DND-41 (cell line): ENCODE results near the gene MFSD2B.

Experiments used
- ATAC-seq: fragments of 200-7000 bp; cut with Tn5 transposase; 3 replicates; pipeline ENCODE4 v1.9.1; 2021; ENCODE audit warnings: low read depth; ENCODE audit not compliant: insufficient read depth
- DNase-seq: peaks from one replicate; pipeline ENCODE4 v3.0.0-alpha.2; 2020
- H2AFZ ChIP-seq: 2 replicates; pipeline ENCODE4 v1.6.0; 2012; ENCODE audit warnings: low read depth, low read length
- H3K27ac ChIP-seq: 2 replicates; pipeline ENCODE4 v1.5.1; 2012; ENCODE audit warnings: low read length, inconsistent platforms
- H3K27me3 ChIP-seq: fragments of 200-600 bp; sonication (generic); 2 replicates; pipeline ENCODE4 v1.6.0; 2012; ENCODE audit warnings: low read length, mild to moderate bottlenecking, inconsistent platforms; ENCODE audit not compliant: insufficient read depth, poor library complexity
- H3K36me3 ChIP-seq: 2 replicates; pipeline ENCODE4 v1.5.1; 2012; ENCODE audit warnings: low read length, inconsistent platforms; ENCODE audit not compliant: insufficient read depth
- H3K4me1 ChIP-seq: 2 replicates; pipeline ENCODE4 v1.5.1; 2012; ENCODE audit warnings: mild to moderate bottlenecking, low read length; ENCODE audit not compliant: insufficient read depth
- H3K4me2 ChIP-seq: 2 replicates; pipeline ENCODE4 v1.6.0; 2012; ENCODE audit warnings: mild to moderate bottlenecking, moderate library complexity, low read length, inconsistent platforms; ENCODE audit not compliant: insufficient read depth
- H3K4me3 ChIP-seq, 2 experiments: fragments of 200-600 bp in 1 of 2; shearing (Covaris generic) in 1 of 2; 2 replicates each; pipeline ENCODE4 v1.5.1; 2012 to 2016; ENCODE audit warnings: inconsistent platforms in 2 of 2, low read length in 2 of 2, mild to moderate bottlenecking in 2 of 2, low read depth in 1 of 2, moderate library complexity in 1 of 2
- H3K79me2 ChIP-seq: 2 replicates; pipeline ENCODE4 v1.6.0; 2012; ENCODE audit warnings: low read length, inconsistent platforms; ENCODE audit not compliant: insufficient read depth
- H3K9ac ChIP-seq: 2 replicates; pipeline ENCODE4 v1.6.0; 2012; ENCODE audit warnings: low read depth, mild to moderate bottlenecking, inconsistent platforms, low read length, moderate library complexity
- H3K9me3 ChIP-seq: 2 replicates; pipeline ENCODE4 v1.5.1; 2012; ENCODE audit warnings: low read length, moderate library complexity, mild to moderate bottlenecking, inconsistent platforms; ENCODE audit not compliant: insufficient read depth, severe bottlenecking
- H4K20me1 ChIP-seq: 2 replicates; pipeline ENCODE4 v1.6.0; 2012; ENCODE audit warnings: low read length; ENCODE audit not compliant: insufficient read depth
- EZH2 ChIP-seq: IDR thresholded peaks from 3 replicates; pipeline ENCODE4 v1.6.1; 2012; ENCODE audit warnings: borderline replicate concordance, low read depth, mild to moderate bottlenecking, moderate library complexity, low read length, inconsistent platforms; ENCODE audit not compliant: severe bottlenecking
- TF ChIP-seq, protein P1 (sequence below): IDR thresholded peaks from 2 replicates; pipeline ENCODE4 v1.5.1; 2012; ENCODE audit warnings: borderline replicate concordance, low read length, moderate library complexity, mild to moderate bottlenecking; ENCODE audit not compliant: poor library complexity, severe bottlenecking; ENCODE audit errors: extremely low read depth

Gene MFSD2B

DNA sequence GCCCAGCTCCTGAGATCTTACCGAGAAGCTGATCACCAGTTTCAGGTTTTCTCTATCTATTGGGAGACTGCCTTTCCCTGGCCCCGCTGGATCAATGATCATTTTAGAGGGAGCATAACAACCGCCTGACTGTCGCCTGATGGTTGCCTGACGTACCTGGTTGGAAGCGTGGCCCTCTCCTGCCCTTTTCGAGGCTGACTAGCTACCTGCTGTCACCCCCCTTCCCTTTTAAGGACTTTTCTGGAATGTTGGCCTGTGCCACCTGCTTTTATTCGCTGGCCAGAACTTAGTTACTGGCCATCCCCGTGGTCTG lies 562 bp upstream of the MFSD2B start:
- Histone ChIP-seq H3K27ac (no peak overlapping the region), H3K27me3 (no peaks in the 10 kb centered on the region), H3K4me2 (no peak overlapping the region), H3K9ac (no peak overlapping the region), H3K4me3 (no peak overlapping the region), H3K9me3 (no peaks in the 10 kb centered on the region), H2AFZ (no peak overlapping the region), H4K20me1 (no peaks in the 10 kb centered on the region), H3K79me2 (no peaks in the 10 kb centered on the region), H3K4me1 (no peaks in the 10 kb centered on the region), H3K36me3 (no peaks in the 10 kb centered on the region)
- DNase-seq (no peak), ATAC-seq (no peak)
- TF ChIP-seq EZH2: no peak
- TF ChIP-seq, protein P1, sequence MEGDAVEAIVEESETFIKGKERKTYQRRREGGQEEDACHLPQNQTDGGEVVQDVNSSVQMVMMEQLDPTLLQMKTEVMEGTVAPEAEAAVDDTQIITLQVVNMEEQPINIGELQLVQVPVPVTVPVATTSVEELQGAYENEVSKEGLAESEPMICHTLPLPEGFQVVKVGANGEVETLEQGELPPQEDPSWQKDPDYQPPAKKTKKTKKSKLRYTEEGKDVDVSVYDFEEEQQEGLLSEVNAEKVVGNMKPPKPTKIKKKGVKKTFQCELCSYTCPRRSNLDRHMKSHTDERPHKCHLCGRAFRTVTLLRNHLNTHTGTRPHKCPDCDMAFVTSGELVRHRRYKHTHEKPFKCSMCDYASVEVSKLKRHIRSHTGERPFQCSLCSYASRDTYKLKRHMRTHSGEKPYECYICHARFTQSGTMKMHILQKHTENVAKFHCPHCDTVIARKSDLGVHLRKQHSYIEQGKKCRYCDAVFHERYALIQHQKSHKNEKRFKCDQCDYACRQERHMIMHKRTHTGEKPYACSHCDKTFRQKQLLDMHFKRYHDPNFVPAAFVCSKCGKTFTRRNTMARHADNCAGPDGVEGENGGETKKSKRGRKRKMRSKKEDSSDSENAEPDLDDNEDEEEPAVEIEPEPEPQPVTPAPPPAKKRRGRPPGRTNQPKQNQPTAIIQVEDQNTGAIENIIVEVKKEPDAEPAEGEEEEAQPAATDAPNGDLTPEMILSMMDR: no peak

- Histone ChIP-seq H3K4me2 (no peak overlapping the region), H4K20me1 (no peaks in the 10 kb centered on the region), H3K27me3 (no peaks in the 10 kb centered on the region), H2AFZ (no peak overlapping the region), H3K79me2 (no peaks in the 10 kb centered on the region), H3K4me1 (no peaks in the 10 kb centered on the region), H3K9me3 (no peaks in the 10 kb centered on the region), H3K27ac (no peak overlapping the region), H3K36me3 (no peaks in the 10 kb centered on the region), H3K9ac (no peak overlapping the region), H3K4me3 (no peak overlapping the region)
- ATAC-seq (no peak), DNase-seq (no peak)
- no peak for TF ChIP-seq EZH2
- TF ChIP-seq, protein P1: no peak
These were observed 778 bp downstream of the MFSD2B start for GRCh38 chr2:24010477-24011249.

DNA sequence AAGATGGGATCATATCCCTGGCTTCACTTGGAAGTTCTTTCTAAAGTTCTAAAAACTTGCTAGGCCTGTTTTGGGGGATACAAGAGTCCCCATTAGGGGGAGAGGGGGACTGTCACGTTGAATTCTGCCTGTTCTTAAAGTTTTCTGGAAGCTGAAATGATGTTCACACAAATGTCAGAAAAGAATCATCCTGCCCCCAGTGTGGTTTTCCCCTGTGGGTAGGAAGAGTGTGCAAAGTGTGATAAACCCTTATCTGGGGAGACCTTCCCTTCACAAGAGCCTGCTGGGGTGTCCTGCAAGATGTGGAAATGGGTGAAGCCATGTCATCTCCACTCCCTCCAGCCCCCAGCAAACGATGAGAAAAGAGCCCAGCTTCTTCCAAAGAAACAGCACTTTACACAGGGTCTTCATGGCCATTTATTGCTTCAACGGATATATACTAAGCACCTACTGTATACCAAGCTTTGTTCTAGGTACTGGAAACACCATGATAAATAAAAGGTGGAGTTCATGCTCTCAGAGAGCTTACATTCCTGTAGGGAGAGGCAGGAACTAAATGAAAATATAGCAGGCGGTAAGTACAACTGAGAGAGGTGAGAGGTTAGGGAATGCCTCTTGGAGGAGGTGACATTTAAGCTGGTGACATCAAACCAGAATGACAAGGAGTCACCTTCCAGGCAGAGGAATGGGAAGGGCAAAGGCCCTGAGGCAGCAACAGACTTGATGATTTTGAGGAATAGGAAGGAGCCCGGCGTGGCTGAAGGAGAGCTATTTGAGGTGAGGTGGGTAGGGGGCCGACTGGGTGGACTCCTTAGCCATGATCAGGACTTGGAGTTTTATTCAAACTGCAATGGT lies 1.6 kb downstream of the MFSD2B start:
- no peak overlapping the region for H3K27ac ChIP-seq
- H2AFZ ChIP-seq: no peak overlapping the region

More for the DNA sequence above, 1.6 kb downstream of the MFSD2B start:
- H4K20me1 ChIP-seq: no peaks in the 10 kb centered on the region
- H3K4me3 ChIP-seq: no peak overlapping the region
- H3K9ac ChIP-seq: no peak overlapping the region
- TF ChIP-seq, protein P1: no peak
- TF ChIP-seq EZH2: no peak
- H3K36me3 ChIP-seq: no peaks in the 10 kb centered on the region
- no peaks in the 10 kb centered on the region for H3K27me3 ChIP-seq
- no peaks in the 10 kb centered on the region for H3K79me2 ChIP-seq
- no peaks in the 10 kb centered on the region for H3K4me1 ChIP-seq
- no peak for ATAC-seq
- no peak for DNase-seq
- no peaks in the 10 kb centered on the region for H3K9me3 ChIP-seq
- H3K4me2 ChIP-seq: no peak overlapping the region
